ENCODE data around the gene NEDD9. TPM values are rescaled to one million over a fixed set of nuclear protein-coding genes. Genes with fewer than 3 reads are reported as not detected.

NEDD9 gene
- total RNA-seq, 4 donors from 2014 or later: 7.7 to 14.9 (median 10.9) TPM

GRCh38 chr6:11209369-11209768 lies 23.1 kb downstream of the NEDD9 start:
- no peak for TF ChIP-seq CTCF (IDR thresholded peaks at IDR 0.05)
- no peak for TF ChIP-seq POLR2A (IDR thresholded peaks at IDR 0.05)
- Histone ChIP-seq H3K9me3 (no peaks in the 10 kb centered on the region), H3K27me3 (peaks cover 0 to 11% (median 0%) of the 10 kb centered on the region in 4 donors), H3K4me1 (peaks cover 25 to 79% (median 52%) of the 10 kb centered on the region in 3 donors), H3K4me3 (no peak overlapping the region), H3K27ac (peak overlapping the region in 3 of 4 donors; percentile 20 to 65 (median 49)), H3K36me3 (peaks cover 0 to 4% (median 0%) of the 10 kb centered on the region in 3 donors)
- WGBS, 2 donors: 61 to 67% methylated on average over 5 of the region's 5 CpGs
- DNase-seq: no peak
- intact Hi-C loops (cut with DNase I): no loop called here

GRCh38 chr6:11208854-11209253 lies 23.6 kb downstream of the NEDD9 start:
- no peaks in the 10 kb centered on the region for H3K9me3 ChIP-seq
- H3K27me3 ChIP-seq: peaks cover 0 to 6% (median 0%) of the 10 kb centered on the region in 4 donors
- H3K4me3 ChIP-seq: no peak overlapping the region
- intact Hi-C loops (cut with DNase I): no loop called here
- peak overlapping the region in 1 of 4 donors; percentile 65 for H3K27ac ChIP-seq
- no peak for DNase-seq
- TF ChIP-seq POLR2A (IDR thresholded peaks at IDR 0.05) (no peak), CTCF (IDR thresholded peaks at IDR 0.05) (no peak)
- peaks cover 0 to 4% (median 0%) of the 10 kb centered on the region in 3 donors for H3K36me3 ChIP-seq
- 35 to 46% methylated on average over 1 of the region's 1 CpG for WGBS, 2 donors
- H3K4me1 ChIP-seq: peaks cover 25 to 74% (median 46%) of the 10 kb centered on the region in 3 donors

GRCh38 chr6:11208267-11208666 lies 24.2 kb downstream of the NEDD9 start:
- Histone ChIP-seq H3K4me3 (no peak overlapping the region), H3K4me1 (peaks cover 23 to 68% (median 41%) of the 10 kb centered on the region in 3 donors), H3K9me3 (no peaks in the 10 kb centered on the region), H3K36me3 (peaks cover 0 to 4% (median 0%) of the 10 kb centered on the region in 3 donors), H3K27me3 (no peaks in the 10 kb centered on the region), H3K27ac (peak overlapping the region in 1 of 4 donors; percentile 65)
- WGBS, 2 donors: 77 to 86% methylated on average over 3 of the region's 3 CpGs
- DNase-seq: no peak
- TF ChIP-seq POLR2A (IDR thresholded peaks at IDR 0.05): no peak
- intact Hi-C loops (cut with DNase I): no loop called here

- Histone ChIP-seq H3K4me1 (peaks cover 14 to 63% (median 38%) of the 10 kb centered on the region in 3 donors), H3K9me3 (no peaks in the 10 kb centered on the region), H3K36me3 (peaks cover 0 to 4% (median 0%) of the 10 kb centered on the region in 3 donors), H3K27me3 (no peaks in the 10 kb centered on the region), H3K27ac (peak overlapping the region; percentile 1 to 75 (median 64)), H3K4me3 (no peak overlapping the region)
- no peak for TF ChIP-seq POLR2A (IDR thresholded peaks at IDR 0.05)
- TF ChIP-seq CTCF (IDR thresholded peaks at IDR 0.05): no peak
- intact Hi-C loops (cut with DNase I): no loop called here
- 39 to 53% methylated on average over 5 of the region's 5 CpGs for WGBS, 2 donors
- no peak for DNase-seq
These were observed 25.1 kb downstream of the NEDD9 start for GRCh38 chr6:11207199-11207968.

- 26 to 44% methylated on average over 3 of the region's 3 CpGs for whole genome bisulfite sequencing, 2 donors
- Histone ChIP-seq H3K36me3 (no peaks in the 10 kb centered on the region), H3K4me1 (peaks cover 14 to 58% (median 37%) of the 10 kb centered on the region in 3 donors), H3K27me3 (no peaks in the 10 kb centered on the region), H3K27ac (peak overlapping the region; percentile 36 to 75 (median 64)), H3K4me3 (no peak overlapping the region), H3K9me3 (no peaks in the 10 kb centered on the region)
- intact Hi-C loops (cut with DNase I): no loop called here
- DNase-seq: no peak
- TF ChIP-seq POLR2A (IDR thresholded peaks at IDR 0.05): no peak
- TF ChIP-seq CTCF (IDR thresholded peaks at IDR 0.05): no peak
These were observed 25.9 kb downstream of the NEDD9 start for GRCh38 chr6:11206576-11206975.

Measured in esophagus squamous epithelium (tissue), 5 donors.